ENCODE results near the gene OR2L2. TPM values are rescaled to one million over a fixed set of nuclear protein-coding genes. Genes with fewer than 3 reads are reported as not detected.
A peak's percentile ranks its signal among the peaks of the same experiment; 100 is the strongest.
"Not testable (repeated sequence)": the region's sequence is repeated elsewhere in the genome, so short reads cannot be mapped to it uniquely, and the experiment has no call there.

The OR2L2 gene
- polyA plus RNA-seq, 2 of the 4 experiments (the other 2 are of a cell fraction), result not detected

GRCh38 chr1:248065071-248065470, 35.2 kb downstream of the OR2L2 start:
- POLR2A ChIA-PET, result no interaction called here
- no peak for ATAC-seq
- WGBS (ENCODE audit: missing lambda C conversion rate), result 8% methylated on average over 2 of the region's 2 CpGs

GRCh38 chr1:248065604-248066003, 35.7 kb downstream of the OR2L2 start:
- DNase-seq (ENCODE audit: low read depth in 1 of 2, low spot score in 1 of 2) (no peak), ATAC-seq (no peak), FAIRE-seq (no peak)
- H3K27ac ChIP-seq, result no peak overlapping the region
- 86% methylated on average over 2 of the region's 3 CpGs for WGBS (ENCODE audit: missing lambda C conversion rate)
- H3K9me3 ChIP-seq, result no peaks in the 10 kb centered on the region
- H3K4me3 ChIP-seq, result no peak overlapping the region
- H3K4me2 ChIP-seq, result no peak overlapping the region
- H3K4me1 ChIP-seq, result no peaks in the 10 kb centered on the region
- CTCF ChIA-PET, result no interaction called here
- TF ChIP-seq MAFK (IDR thresholded peaks at IDR 0.05; ENCODE audit: partially characterized antibody), result peak; percentile 99
- no peak for TF ChIP-seq FOSB (CRISPR knock-in tag; IDR thresholded peaks at IDR 0.05)
- no peak for TF ChIP-seq GATA3 (IDR thresholded peaks at IDR 0.05; ENCODE audit: borderline replicate concordance)
- TF ChIP-seq MAZ (IDR thresholded peaks at IDR 0.05; ENCODE audit: borderline replicate concordance, low read depth, low read length), result no peak
- TF ChIP-seq CTCF (IDR thresholded peaks at IDR 0.05), result no peak
- POLR2A ChIA-PET, result no interaction called here

More at GRCh38 chr1:248065071-248065470, 35.2 kb downstream of the OR2L2 start:
- Histone ChIP-seq H3K9me3 (no peaks in the 10 kb centered on the region), H3K4me3 (no peak overlapping the region), H3K4me1 (no peaks in the 10 kb centered on the region), H3K27ac (no peak overlapping the region), H3K4me2 (no peak overlapping the region)
- CTCF ChIA-PET, result no interaction called here
- no peak for DNase-seq (ENCODE audit: low read depth in 1 of 2, low spot score in 1 of 2)
- no peak for FAIRE-seq
- no peak for TF ChIP-seq ZNF302 (CRISPR knock-in tag; IDR thresholded peaks at IDR 0.05)
- no peak for TF ChIP-seq MAZ (IDR thresholded peaks at IDR 0.05; ENCODE audit: borderline replicate concordance, low read depth, low read length)
- no peak for TF ChIP-seq TP53 (CRISPR knock-in tag; IDR thresholded peaks at IDR 0.05)
- no peak for TF ChIP-seq TFCP2L1 (CRISPR knock-in tag; IDR thresholded peaks at IDR 0.05)
- no peak for TF ChIP-seq MAFK (IDR thresholded peaks at IDR 0.05; ENCODE audit: partially characterized antibody)
- TF ChIP-seq EHMT2 (IDR thresholded peaks at IDR 0.05; ENCODE audit: low read depth), result no peak
- TF ChIP-seq SMC3 (IDR thresholded peaks at IDR 0.05), result no peak
- no peak for TF ChIP-seq MAX (IDR thresholded peaks at IDR 0.05)
- TF ChIP-seq, protein P1, sequence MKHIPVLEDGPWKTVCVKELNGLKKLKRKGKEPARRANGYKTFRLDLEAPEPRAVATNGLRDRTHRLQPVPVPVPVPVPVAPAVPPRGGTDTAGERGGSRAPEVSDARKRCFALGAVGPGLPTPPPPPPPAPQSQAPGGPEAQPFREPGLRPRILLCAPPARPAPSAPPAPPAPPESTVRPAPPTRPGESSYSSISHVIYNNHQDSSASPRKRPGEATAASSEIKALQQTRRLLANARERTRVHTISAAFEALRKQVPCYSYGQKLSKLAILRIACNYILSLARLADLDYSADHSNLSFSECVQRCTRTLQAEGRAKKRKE (CRISPR knock-in tag; IDR thresholded peaks at IDR 0.05; ENCODE audit: low read depth), result no peak
- no peak for TF ChIP-seq JUNB (IDR thresholded peaks at IDR 0.05)
- TF ChIP-seq, protein P2, sequence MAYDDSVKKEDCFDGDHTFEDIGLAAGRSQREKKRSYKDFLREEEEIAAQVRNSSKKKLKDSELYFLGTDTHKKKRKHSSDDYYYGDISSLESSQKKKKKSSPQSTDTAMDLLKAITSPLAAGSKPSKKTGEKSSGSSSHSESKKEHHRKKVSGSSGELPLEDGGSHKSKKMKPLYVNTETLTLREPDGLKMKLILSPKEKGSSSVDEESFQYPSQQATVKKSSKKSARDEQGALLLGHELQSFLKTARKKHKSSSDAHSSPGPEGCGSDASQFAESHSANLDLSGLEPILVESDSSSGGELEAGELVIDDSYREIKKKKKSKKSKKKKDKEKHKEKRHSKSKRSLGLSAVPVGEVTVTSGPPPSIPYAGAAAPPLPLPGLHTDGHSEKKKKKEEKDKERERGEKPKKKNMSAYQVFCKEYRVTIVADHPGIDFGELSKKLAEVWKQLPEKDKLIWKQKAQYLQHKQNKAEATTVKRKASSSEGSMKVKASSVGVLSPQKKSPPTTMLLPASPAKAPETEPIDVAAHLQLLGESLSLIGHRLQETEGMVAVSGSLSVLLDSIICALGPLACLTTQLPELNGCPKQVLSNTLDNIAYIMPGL (CRISPR knock-in tag; IDR thresholded peaks at IDR 0.05; ENCODE audit: borderline replicate concordance), result no peak
- TF ChIP-seq CEBPB (IDR thresholded peaks at IDR 0.05), result no peak
- TF ChIP-seq GATA3 (IDR thresholded peaks at IDR 0.05; ENCODE audit: borderline replicate concordance), result no peak

- H3K27ac ChIP-seq; CTCF ChIA-PET; FAIRE-seq; H3K4me1 ChIP-seq; H3K4me2 ChIP-seq; DNase-seq (ENCODE audit: low read depth in 1 of 2, low spot score in 1 of 2); H3K4me3 ChIP-seq; ATAC-seq; POLR2A ChIA-PET; H3K9me3 ChIP-seq: not testable (repeated sequence)
- no CpG with 5 or more reads among the region's 17 CpGs for WGBS (ENCODE audit: missing lambda C conversion rate)
Measured at GRCh38 chr1:248083864-248084263, 54.0 kb downstream of the OR2L2 start.

Small RNA genes lying within 50 kb of the gene (small RNA-seq; reads per million reads assigned to genes)
- 0 reads per million in 6 experiments for gene RF00019

Other genes starting within 250 kb of the OR2L2 start
- not detected in 2 replicates for gene OR14A16, start 206.0 kb upstream of the OR2L2 start, polyA plus RNA-seq (2011; rRNA removed)
- not detected in 3 replicates for gene OR14A16, start 206.0 kb upstream of the OR2L2 start, polyA plus RNA-seq (2017; fragmentation: RNase III; extraction: RNeasy Plus Mini Kit Qiagen cat#74134 plus additional on column Dnase treatment)
- gene OR11L1, start 188.2 kb upstream of the OR2L2 start, polyA plus RNA-seq (2011; rRNA removed), result not detected in 2 replicates
- gene OR11L1, start 188.2 kb upstream of the OR2L2 start, polyA plus RNA-seq (2017; fragmentation: RNase III; extraction: RNeasy Plus Mini Kit Qiagen cat#74134 plus additional on column Dnase treatment), result not detected in 3 replicates
- gene TRIM58, start 172.9 kb upstream of the OR2L2 start, polyA plus RNA-seq (2011; rRNA removed), result not detected in 2 replicates
- gene TRIM58, start 172.9 kb upstream of the OR2L2 start, polyA plus RNA-seq (2017; fragmentation: RNase III; extraction: RNeasy Plus Mini Kit Qiagen cat#74134 plus additional on column Dnase treatment), result not detected in 3 replicates
- gene OR2W3, start 134.5 kb upstream of the OR2L2 start, polyA plus RNA-seq (2011; rRNA removed), result not detected in 2 replicates
- not detected in 3 replicates for gene OR2W3, start 134.5 kb upstream of the OR2L2 start, polyA plus RNA-seq (2017; fragmentation: RNase III; extraction: RNeasy Plus Mini Kit Qiagen cat#74134 plus additional on column Dnase treatment)
- not detected in 2 replicates for gene OR2T8, start 109.8 kb upstream of the OR2L2 start, polyA plus RNA-seq (2011; rRNA removed)
- not detected in 3 replicates for gene OR2T8, start 109.8 kb upstream of the OR2L2 start, polyA plus RNA-seq (2017; fragmentation: RNase III; extraction: RNeasy Plus Mini Kit Qiagen cat#74134 plus additional on column Dnase treatment)
- gene OR2AJ1, start 105.2 kb upstream of the OR2L2 start, polyA plus RNA-seq (2011; rRNA removed), result not detected in 2 replicates
- gene OR2AJ1, start 105.2 kb upstream of the OR2L2 start, polyA plus RNA-seq (2017; fragmentation: RNase III; extraction: RNeasy Plus Mini Kit Qiagen cat#74134 plus additional on column Dnase treatment), result not detected in 3 replicates
- not detected in 2 replicates for gene OR2L8, start 81.2 kb upstream of the OR2L2 start, polyA plus RNA-seq (2011; rRNA removed)
- not detected in 3 replicates for gene OR2L8, start 81.2 kb upstream of the OR2L2 start, polyA plus RNA-seq (2017; fragmentation: RNase III; extraction: RNeasy Plus Mini Kit Qiagen cat#74134 plus additional on column Dnase treatment)
- not detected in 2 replicates for gene OR2AK2, start 64.8 kb upstream of the OR2L2 start, polyA plus RNA-seq (2011; rRNA removed)
- not detected in 3 replicates for gene OR2AK2, start 64.8 kb upstream of the OR2L2 start, polyA plus RNA-seq (2017; fragmentation: RNase III; extraction: RNeasy Plus Mini Kit Qiagen cat#74134 plus additional on column Dnase treatment)
- gene OR2L5, start 16.4 kb upstream of the OR2L2 start, polyA plus RNA-seq (2011; rRNA removed), result not detected in 2 replicates
- gene OR2L5, start 16.4 kb upstream of the OR2L2 start, polyA plus RNA-seq (2017; fragmentation: RNase III; extraction: RNeasy Plus Mini Kit Qiagen cat#74134 plus additional on column Dnase treatment), result not detected in 3 replicates
- not detected in 2 replicates for gene OR2L3, start 16.8 kb downstream of the OR2L2 start, polyA plus RNA-seq (2011; rRNA removed)
- gene OR2L3, start 16.8 kb downstream of the OR2L2 start, polyA plus RNA-seq (2017; fragmentation: RNase III; extraction: RNeasy Plus Mini Kit Qiagen cat#74134 plus additional on column Dnase treatment), result not detected in 3 replicates
- gene OR2L13, start 65.1 kb downstream of the OR2L2 start, polyA plus RNA-seq (2011; rRNA removed), result not detected in 2 replicates
- not detected in 3 replicates for gene OR2L13, start 65.1 kb downstream of the OR2L2 start, polyA plus RNA-seq (2017; fragmentation: RNase III; extraction: RNeasy Plus Mini Kit Qiagen cat#74134 plus additional on column Dnase treatment)
- gene OR2M5, start 115.1 kb downstream of the OR2L2 start, polyA plus RNA-seq (2011; rRNA removed), result not detected in 2 replicates
- not detected in 3 replicates for gene OR2M5, start 115.1 kb downstream of the OR2L2 start, polyA plus RNA-seq (2017; fragmentation: RNase III; extraction: RNeasy Plus Mini Kit Qiagen cat#74134 plus additional on column Dnase treatment)
- not detected in 2 replicates for gene OR2M2, start 144.8 kb downstream of the OR2L2 start, polyA plus RNA-seq (2011; rRNA removed)
- gene OR2M2, start 144.8 kb downstream of the OR2L2 start, polyA plus RNA-seq (2017; fragmentation: RNase III; extraction: RNeasy Plus Mini Kit Qiagen cat#74134 plus additional on column Dnase treatment), result not detected in 3 replicates
- gene OR2M3, start 167.2 kb downstream of the OR2L2 start, polyA plus RNA-seq (2011; rRNA removed), result not detected in 2 replicates
- gene OR2M3, start 167.2 kb downstream of the OR2L2 start, polyA plus RNA-seq (2017; fragmentation: RNase III; extraction: RNeasy Plus Mini Kit Qiagen cat#74134 plus additional on column Dnase treatment), result not detected in 3 replicates
- gene OR2M4, start 201.3 kb downstream of the OR2L2 start, polyA plus RNA-seq (2011; rRNA removed), result not detected in 2 replicates
- not detected in 3 replicates for gene OR2M4, start 201.3 kb downstream of the OR2L2 start, polyA plus RNA-seq (2017; fragmentation: RNase III; extraction: RNeasy Plus Mini Kit Qiagen cat#74134 plus additional on column Dnase treatment)
- not detected in 2 replicates for gene OR2T33, start 247.9 kb downstream of the OR2L2 start, polyA plus RNA-seq (2011; rRNA removed)
- gene OR2T33, start 247.9 kb downstream of the OR2L2 start, polyA plus RNA-seq (2017; fragmentation: RNase III; extraction: RNeasy Plus Mini Kit Qiagen cat#74134 plus additional on column Dnase treatment), result not detected in 3 replicates

Data from A549 (cell line).